Left cardiac atrium (tissue), 4 donors: Measurements from ENCODE around the gene SIRT3. TPM values are rescaled to one million over a fixed set of nuclear protein-coding genes. Genes with fewer than 3 reads are reported as not detected.
"Not testable (repeated sequence)": the region's sequence is repeated elsewhere in the genome, so short reads cannot be mapped to it uniquely, and the experiment has no call there.

Experiments
- ATAC-seq, 2 donors: fragments of 200-7000 bp; cut with Tn5 transposase; one replicate each; pipeline ENCODE4 v1.9.1; 2020; ENCODE audit warnings: mild to moderate bottlenecking in 2 of 2, moderate library complexity in 2 of 2
- DNase-seq: peaks from one replicate; pipeline ENCODE4 v3.0.0-alpha.2; 2020
- intact Hi-C, 2 donors: fragments of 100-400 bp; cut with DNase I; formaldehyde crosslinking; loops; one replicate each; pipeline versions ENCODE4 v1.14.1 to v1.15.1; 2022 to 2023
- total RNA-seq, 2 donors: library from RNA; stranded (reverse); fragmentation: NEBNext Ultra II Directional; extraction: Animal tissue kit (Norgen Biotek cat#: 25700); gene quantifications; one replicate each; pipeline ENCODE4 v1.2.1, GENCODE V29; 2021
- donor health status: DM: no; HTN: yes; CAD: no.
- donor health status: DM: no; HTN: yes; CAD: no; lungs with severe emphysema.
- donor health status: DM: yes; HTN: yes; CAD: no.
- donor health status: Dilated cardiomyopathy.

The SIRT3 gene
- total RNA-seq, 2 donors from 2014 or later, result 21.1 to 21.6 TPM

DNA sequence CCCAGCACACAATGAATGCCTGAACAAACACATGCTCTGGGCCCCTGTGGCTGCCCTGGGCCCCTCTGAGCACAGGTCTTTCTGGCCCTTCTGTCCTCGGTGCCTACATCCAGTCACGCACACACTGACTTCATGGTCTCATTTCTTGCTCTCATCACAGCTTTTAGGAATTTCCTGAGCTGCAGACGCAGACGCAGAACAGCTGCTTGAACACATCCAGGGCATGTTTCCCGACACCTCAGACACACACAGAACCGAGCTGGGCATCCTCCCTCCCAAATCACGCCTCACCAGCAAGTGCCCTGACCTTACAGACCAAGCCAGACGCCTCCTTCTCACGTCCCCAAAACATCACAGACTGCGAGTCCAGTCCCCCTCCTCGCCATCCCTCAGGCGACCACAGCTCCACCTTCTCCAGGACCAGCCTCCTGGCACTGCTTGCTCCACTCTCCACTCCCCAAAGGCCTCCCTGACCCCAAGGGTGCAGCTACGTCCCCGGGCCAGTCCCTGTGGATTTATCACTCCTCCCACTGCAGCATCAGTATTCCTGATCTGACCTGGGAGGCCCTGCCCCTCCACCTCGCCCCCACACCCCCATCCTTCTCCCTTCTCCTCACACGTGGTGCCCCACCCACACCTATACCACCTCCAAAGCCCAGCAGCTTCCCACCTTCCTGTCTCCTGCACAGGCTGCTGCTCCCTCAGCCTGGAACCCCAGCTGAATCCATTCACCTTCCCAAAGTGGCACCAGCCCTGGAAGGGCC is 12.9 kb downstream of the SIRT3 start:
- DNase-seq (no peak), ATAC-seq (peak in 1 of 2 donors; percentile 38)
- intact Hi-C loops, result no loop called here

DNA sequence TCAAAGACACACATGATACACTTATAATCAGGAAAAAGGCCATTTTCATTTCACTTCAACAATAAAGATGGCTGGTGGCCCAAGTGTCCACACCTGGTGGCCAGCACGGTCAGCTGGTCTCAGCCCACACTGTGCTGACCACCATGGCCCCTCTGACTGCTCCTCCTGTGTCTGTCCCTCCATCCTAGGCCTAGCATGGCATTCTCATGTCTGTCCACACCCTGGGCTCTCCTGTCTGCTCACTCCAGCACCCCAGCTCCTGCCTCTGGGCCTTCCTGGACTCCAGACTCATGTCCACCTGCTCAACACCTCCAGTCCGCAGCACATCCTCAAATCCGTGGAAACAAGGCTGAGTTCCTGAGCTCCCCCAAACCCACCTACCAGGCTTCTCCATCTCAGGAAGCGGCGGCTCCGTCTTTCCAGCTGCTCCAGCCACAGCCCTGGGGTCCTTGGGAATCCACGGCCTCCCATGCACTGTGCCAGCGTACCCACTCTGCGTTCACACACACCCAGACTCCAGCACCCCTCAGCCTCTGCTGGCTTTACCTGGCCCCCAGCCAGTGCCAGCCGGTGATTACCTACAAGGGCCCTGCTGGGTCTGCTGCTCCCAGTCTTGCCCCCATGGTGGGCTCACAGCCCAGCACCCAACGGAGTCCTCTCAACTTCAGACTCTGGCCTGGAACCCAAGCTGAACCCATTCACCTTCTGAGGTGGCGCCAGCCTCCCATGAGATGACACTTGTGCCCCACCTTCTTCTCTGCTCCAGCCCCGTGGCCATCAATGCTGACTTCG is 13.9 kb downstream of the SIRT3 start:
- intact Hi-C loops, result no loop called here
- DNase-seq, result no peak
- peak in 1 of 2 donors; percentile 7 for ATAC-seq

DNA sequence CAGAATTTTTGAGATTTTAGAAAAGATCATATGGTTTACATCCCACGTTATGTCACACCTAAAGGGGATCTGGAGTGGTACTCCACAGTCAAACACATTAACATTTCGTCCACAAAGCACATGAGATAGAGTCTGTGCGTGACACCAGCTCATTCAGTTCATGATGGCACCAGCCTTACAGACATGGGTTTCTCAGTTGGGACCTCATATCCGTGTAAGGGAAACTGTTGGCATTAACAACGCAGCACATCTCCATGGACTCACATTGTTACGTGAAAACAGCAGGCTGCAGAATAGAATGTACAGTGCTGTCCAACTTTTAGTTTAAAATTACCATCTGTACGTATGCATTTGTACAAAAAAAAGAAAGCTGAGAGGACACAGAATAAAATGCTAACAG is 14.6 kb downstream of the SIRT3 start:
- intact Hi-C loops, result no loop called here
- ATAC-seq, result peak in 1 of 2 donors; percentile 10
- no peak for DNase-seq

DNA sequence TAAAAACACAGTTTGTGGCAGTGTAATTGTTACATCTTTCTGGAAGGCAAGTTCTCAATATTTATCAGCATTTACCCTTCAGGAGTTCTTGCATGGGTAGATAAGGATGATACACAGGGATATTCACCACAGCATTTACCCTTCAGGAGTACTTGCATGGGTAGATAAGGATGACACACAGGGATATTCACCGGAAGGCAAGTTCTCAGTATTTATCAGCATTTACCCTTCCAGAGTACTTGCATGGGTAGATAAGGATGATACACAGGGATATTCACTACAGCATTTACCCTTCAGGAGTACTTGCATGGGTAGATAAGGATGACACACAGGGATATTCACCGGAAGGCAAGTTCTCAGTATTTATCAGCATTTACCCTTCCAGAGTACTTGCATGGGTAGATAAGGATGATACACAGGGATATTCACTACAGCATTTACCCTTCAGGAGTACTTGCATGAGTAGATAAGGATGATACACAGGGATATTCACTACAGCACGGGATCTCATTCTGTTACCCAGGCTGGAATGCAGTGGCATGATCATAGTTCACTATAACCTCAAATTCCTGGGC is 15.4 kb downstream of the SIRT3 start:
- intact Hi-C loops, DNase-seq: not testable (repeated sequence)
- ATAC-seq, result peak in 1 of 2 donors; percentile 68

DNA sequence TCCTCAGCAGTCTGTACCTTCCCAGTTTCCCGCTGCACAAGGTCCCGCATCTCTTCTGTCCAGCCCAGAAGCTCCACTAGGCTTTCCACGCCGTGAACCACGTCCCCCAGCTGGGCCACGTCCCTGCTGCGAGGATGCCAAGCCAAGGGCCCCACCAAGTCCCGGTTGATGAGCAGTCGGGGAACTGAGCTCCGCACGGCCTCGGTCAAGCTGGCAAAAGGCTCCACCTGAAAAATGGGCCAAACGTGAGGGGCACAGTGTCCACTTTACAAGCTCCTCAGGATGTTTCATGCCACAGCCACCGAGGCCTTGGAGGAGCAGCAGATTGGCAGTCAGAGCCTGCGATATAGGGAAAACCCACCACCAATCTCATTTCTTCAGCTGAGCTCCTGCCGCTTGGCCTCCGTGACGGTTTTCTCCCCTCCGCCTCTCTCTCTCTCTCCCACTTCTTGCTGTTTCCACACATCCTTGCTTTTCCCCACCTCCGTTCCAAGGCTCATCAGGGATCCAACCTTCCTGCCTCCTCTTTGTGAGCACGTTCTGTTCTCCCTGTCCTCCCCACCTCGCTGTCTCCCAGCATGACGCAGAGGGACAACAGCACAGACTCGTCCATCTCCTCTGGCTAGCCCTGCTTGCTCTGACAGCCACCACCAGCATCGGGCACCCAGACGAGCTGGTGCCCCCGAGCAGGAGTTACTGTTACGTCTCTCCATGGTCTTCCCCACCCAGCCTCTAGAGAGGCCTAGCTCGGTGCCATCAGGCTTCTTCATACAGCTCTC is 17.1 kb downstream of the SIRT3 start:
- DNase-seq (no peak), ATAC-seq (no peak)
- intact Hi-C loops, result no loop called here

DNA sequence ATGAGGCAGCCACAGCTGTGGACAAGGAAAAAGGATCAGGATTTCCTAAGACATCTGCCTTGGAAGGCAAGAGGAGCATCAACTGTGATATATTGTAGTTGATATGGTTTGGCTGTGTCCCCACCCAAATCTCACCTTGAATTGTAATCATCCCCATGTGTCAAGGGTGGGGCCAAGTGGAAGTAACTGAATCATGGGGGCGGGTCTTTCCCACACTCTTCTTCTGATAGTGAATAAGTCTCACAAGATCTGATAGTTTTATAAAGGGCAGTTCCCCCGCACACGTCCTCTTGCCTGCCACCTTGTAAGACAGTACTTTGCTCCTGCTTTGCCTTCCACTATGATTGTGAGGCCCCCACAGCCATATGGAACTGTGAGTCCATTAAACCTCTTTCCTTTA is 18.4 kb downstream of the SIRT3 start:
- DNase-seq (no peak), ATAC-seq (no peak)
- intact Hi-C loops, result no loop called here

DNA sequence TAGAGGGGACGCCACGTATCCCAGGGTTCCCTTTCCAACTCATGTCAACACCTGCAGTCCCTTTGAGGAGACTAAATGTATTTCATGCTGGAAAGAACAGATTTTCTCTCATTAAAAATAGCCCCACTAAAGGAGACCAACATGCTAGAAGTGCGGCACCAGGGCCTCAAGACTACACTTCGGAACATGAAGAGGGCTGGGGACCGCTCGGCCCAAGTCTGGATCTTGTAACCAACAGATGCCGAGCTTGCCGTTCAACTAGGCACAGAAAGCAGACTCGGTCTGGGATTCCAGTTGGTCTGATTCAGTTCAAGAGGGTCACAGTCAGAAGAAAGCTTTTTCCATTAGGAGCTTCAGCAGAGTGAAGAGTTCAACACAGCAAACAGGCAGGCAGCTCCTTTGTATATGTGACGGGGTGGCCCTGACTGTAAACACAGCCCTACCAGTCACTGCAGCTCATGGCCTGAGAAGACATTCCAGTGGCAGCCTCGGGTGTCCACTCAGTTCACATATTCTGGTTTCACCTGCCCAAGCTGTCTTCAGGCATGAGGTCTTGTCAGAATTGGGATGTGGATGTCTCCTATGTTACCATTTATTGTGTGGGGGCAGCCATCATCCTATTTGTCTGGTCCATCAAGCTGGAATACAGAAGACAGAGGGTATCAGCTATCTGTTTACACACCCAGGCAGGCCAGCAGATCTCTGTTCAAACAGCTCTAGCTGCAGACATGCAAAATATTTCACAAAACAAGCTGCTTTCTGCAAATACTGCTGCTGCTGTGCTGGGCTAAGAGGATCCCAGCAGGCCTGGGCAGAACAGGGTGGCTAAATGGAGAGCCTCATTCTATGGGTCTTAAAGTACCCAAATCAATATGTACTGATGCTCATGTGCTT is 19.8 kb downstream of the SIRT3 start:
- ATAC-seq (no peak), DNase-seq (no peak)
- intact Hi-C loops, result no loop called here

DNA sequence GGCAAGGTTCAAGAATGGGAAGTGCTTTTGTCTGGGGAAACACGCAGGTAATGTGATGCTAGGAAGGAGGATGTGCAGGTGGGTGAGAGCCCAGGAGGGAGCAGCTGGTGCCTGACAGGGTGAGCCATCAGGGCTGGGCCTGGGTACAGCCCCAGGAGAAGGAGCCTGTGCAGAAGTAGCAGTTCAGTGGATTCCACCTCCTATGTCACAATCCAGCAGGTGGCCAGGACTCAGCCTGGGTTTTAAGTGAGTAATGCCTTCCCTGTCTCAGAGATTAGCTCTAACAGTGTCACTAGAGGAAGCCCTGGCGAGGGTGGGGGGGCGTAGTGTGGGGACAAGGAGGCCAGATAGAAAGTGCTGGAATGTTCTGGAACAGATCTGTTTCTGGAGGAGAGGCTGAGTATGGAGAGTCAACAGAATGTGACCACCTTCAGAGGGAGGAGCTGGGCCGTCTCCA is 20.5 kb downstream of the SIRT3 start:
- DNase-seq, result no peak
- no peak for ATAC-seq
- intact Hi-C loops, result no loop called here

DNA sequence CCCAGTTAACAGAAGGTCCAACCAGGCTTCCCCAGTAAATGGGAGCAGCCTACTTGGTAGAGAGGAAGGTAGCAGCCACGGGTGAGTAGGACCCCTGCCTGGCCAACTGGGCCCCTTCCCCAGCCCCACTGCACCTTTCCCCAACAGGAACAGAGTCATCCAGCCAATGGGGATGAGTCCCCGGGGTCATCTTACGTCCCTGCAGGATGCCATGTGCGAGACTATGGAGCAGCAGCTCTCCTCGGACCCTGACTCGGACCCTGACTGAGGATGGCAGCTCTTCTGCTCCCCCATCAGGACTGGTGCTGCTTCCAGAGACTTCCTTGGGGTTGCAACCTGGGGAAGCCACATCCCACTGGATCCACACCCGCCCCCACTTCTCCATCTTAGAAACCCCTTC is 22.1 kb downstream of the SIRT3 start:
- intact Hi-C loops, result no loop called here
- DNase-seq (no peak), ATAC-seq (no peak)

DNA sequence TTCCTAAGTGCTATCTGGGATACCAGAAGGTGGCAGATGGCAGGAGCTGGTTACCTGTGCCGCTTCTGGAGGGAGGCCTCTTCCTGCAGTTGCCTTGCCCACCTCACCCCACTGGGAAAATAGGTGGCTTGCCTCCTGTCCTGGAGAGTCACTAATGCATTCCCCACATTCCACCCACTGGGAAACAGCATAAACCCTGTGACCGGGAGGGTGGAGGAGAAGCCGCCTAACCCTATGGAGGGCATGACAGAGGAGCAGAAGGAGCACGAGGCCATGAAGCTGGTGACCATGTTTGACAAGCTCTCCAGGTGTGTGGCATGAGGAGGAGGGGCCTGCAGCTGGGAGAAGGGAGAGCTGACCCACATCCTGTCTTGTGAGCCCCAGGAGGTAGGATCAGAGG is 23.0 kb downstream of the SIRT3 start:
- DNase-seq (no peak), ATAC-seq (no peak)
- intact Hi-C loops, result no loop called here

DNA sequence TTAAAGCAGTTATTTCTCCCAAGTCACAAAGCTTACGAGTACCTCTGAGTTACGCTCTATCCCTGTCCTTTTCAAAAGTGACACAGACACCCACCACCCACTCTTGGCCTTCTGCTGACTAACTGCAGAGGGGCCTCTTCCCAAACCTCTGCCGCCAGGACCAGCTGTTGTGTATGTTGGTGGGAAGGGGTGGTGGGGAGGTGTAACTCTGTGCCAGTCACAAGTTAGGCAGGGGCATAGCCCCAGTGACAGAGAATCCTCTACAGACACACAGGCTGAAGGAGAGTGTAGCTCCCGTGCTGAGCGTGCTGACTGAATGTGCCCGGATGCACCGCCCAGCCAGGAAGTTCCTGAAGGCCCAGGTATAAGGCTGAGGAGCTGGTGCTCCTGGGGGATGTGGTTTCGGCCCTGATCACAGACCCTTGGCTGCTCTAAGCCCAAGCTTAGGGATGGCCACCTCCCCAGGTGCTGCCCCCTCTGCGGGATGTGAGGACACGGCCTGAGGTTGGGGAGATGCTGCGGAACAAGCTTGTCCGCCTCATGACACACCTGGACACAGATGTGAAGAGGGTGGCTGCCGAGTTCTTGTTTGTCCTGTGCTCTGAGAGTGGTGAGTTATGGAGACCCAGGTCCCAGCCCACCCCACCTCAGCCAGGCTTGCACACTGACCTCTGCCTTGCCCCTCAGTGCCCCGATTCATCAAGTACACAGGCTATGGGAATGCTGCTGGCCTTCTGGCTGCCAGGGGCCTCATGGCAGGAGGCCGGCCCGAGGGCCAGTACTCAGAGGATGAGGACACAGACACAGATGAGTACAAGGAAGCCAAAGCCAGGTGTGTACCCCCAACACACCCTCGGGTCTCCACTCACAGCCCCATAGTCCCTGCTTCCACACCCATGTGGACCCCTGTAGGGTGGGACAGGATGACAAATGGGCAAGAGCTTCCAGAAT is 23.7 kb downstream of the SIRT3 start:
- ATAC-seq (no peak), DNase-seq (no peak)
- intact Hi-C loops, result no loop called here

DNA sequence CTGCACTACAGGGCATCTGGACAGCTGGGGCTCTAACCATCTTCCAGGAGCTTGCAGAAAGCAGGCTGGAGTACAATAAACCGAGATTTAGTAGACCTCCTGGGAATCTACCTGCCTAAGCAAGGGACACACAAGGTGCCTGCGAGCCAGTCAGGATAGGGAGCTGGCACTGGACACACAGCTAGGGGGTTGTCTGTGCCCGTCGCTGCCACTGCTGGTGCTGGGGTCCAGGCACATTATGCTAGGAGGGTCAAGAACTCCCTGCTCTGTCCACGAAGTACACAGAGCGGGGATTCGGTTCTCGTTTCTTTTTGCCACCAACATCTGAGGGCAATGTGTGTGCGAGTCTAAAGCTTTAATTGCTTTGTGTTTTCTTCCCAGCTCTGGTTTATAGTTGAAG is 24.4 kb downstream of the SIRT3 start:
- intact Hi-C loops, result no loop called here
- no peak for ATAC-seq
- DNase-seq, result no peak

DNA sequence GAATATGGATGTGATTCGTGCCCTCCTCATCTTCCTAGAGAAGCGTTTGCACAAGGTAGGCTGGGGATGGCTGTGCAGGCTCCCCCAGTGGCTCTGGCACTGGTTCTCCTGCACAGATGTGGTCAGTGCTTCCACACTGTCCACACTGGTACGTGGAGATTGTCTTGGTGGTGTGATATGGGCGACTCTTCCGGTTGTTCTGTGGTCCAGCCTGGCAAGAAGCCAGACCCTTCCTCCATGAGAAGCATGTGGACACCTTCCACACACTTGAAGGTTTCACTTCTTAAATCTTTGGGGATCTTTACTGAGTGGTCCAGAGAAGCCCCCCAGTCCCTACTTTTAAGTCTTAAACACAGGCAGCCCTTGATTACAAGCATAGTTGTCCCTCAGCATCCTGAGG is 24.8 kb downstream of the SIRT3 start:
- intact Hi-C loops, result no loop called here
- no peak for DNase-seq

DNA sequence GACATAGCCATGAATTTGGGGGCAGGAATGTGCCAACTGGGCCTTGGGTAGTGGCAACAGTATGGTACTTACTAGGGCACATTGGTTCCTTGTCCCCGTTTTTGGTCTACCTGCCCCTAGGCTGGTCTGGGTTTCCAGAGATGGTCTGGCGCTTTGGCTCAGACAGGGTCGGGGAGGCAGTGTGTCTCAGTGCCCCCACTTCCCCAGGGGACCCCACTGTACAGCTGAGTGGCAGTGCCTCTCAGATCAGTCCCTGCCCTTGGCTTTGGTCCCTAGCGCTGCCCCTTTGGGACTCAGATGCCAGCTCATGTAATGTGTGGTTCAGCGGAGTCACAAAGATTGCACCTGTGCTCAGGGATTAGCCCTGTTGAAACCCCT is 25.4 kb downstream of the SIRT3 start:
- intact Hi-C loops, result no loop called here
- ATAC-seq, result no peak
- no peak for DNase-seq

More for the DNA sequence above, 24.8 kb downstream of the SIRT3 start:
- no peak for ATAC-seq

DNA sequence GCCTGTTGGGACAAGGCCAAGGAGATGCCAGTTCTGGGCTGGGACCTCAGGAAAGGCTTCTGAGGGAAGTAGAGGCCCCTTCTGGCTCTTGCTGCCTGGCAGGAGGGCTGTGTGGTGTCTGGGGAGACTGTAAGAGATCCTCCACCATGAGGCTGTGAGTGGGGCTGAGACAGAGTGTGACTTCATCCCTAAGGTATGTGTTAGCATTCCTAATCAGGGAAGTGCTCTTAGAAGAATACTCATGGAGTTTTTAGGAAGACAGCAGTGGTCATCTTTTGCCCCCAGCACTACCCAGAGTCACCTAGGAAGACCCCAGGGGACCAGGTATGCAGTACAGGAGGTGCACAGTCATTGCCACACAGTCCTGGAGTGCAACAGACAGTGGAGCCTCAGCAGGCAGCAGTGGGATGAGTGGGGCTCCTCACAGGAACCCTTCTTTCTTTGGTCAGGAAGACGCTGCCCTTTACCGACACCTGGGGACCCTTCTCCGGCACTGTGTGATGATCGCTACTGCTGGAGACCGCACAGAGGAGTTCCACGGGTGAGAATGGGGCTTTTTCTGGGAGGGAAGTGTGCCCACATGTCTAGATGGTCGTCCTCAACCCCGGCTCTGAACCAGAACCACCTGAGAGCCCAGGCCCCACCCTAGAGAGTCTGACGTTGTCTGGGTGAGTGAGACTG is 25.9 kb downstream of the SIRT3 start:
- intact Hi-C loops, result no loop called here
- no peak for ATAC-seq
- DNase-seq, result no peak

DNA sequence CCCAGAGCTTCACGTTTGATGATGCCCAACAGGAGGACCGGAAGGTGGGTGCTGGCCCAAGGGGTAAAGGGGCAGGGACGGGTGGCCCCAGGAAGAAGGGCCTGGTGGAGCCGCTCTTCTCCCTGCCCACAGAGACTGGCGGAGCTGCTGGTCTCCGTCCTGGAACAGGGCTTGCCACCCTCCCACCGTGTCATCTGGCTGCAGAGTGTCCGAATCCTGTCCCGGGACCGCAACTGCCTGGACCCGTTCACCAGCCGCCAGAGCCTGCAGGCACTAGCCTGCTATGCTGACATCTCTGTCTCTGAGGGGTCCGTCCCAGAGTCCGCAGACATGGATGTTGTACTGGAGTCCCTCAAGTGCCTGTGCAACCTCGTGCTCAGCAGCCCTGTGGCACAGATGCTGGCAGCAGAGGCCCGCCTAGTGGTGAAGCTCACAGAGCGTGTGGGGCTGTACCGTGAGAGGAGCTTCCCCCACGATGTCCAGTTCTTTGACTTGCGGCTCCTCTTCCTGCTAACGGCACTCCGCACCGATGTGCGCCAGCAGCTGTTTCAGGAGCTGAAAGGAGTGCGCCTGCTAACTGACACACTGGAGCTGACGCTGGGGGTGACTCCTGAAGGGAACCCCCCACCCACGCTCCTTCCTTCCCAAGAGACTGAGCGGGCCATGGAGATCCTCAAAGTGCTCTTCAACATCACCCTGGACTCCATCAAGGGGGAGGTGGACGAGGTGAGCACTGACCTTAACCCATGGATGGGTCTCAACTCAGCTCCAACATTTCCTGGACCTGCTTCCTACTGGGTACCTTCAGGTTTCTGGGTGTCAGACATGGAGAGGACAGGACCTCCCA is 26.6 kb downstream of the SIRT3 start:
- no peak for DNase-seq
- intact Hi-C loops, result loop anchor here in 1 of 2 donors (2.0 to 5.0 kb wide), 2 partner anchors 27 to 98 kb away; partner anchors contain the start of genes IFITM2, PSMD13 and SIRT3

More for the DNA sequence above, 26.6 kb downstream of the SIRT3 start:
- ATAC-seq, result no peak
